A172 (cell line): ENCODE measurements around the gene UBE2H. TPM values are rescaled to one million over a fixed set of nuclear protein-coding genes. Genes with fewer than 3 reads are reported as not detected.
"Not testable (repeated sequence)": the region's sequence is repeated elsewhere in the genome, so short reads cannot be mapped to it uniquely, and the experiment has no call there.

Experiments used
- DNase-seq: peaks from one replicate; pipeline ENCODE4 v3.0.0-alpha.2; 2015; ENCODE audit warnings: low spot score
- total RNA-seq: library from RNA; depleted of rRNA; stranded (reverse); fragments of >200 nt; shearing (Covaris generic); gene quantifications from 2 replicates; pipeline ENCODE4 v1.2.3, GENCODE V29; 2014; rRNA removed

Gene UBE2H
- total RNA-seq, result 77.7 and 94.8 TPM in 2 replicates

DNA sequence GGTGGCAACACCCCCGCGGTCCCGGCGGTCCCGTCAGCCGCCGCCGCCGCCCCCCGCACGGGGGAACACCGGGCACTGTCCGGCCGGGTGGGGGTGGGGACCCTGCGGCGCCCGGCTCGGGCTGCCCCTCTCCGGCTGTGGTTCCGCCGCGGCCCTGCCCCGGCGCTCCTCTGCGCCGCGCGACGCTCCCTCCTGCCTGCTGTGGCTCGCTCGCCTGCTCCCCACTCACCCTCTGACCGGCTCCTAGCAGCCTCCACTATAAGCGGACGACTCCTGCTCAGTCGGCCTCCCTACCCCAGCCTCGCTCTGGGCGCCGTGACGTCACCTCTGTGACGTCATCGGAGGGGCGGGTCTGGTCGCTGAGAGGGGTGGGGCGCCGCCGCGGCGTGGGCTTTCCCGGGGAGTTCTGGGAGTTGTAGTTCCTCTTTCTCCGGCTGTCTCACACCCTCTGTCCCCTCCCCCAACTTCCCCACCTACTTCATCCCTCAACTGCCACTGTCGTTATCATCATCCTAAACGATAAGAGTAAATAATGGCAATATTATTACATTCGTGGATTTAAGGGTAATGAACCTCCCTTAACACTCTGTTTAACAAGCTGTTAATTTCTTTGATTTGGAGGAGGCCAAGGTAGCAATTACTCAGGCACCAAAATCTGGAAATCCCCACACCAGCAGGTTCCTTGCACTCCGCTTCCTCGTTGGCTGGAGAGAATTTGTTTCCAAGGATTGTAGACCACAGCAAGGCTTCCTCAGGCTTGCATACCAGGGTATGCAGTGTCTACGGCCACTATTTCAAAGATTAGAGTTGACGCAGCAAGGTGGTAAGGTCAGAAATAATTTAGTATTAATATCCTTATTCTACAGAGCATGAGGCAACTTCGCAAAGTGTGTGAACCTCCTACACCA lies at the start of gene UBE2H:
UBE2H (minus strand) TSS at position 308 of the 908 bp plus-strand sequence. CDS start 405 bp downstream, outside the sequence.
- DNase-seq, result peak; percentile 84

DNA sequence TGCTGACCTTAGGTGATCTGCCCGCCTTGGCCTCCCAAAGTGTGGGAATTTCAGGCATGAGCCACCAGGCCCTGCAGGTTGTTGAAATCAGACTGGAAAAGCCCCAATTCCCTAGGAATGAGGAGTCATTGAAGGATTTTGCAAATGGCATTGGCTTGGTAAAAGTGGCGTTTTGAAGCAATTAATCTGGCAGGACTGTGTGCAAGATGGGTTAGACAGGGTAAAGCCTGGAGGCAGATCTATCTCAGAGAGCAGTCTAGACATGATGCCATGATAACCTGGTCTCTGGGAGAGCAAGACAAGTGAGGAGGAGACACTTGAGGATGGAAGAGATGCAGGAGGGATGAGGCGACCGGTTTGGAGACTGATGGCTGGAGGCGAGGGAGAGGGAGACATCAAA lies 45.7 kb upstream of the UBE2H start:
- no peak for DNase-seq

DNA sequence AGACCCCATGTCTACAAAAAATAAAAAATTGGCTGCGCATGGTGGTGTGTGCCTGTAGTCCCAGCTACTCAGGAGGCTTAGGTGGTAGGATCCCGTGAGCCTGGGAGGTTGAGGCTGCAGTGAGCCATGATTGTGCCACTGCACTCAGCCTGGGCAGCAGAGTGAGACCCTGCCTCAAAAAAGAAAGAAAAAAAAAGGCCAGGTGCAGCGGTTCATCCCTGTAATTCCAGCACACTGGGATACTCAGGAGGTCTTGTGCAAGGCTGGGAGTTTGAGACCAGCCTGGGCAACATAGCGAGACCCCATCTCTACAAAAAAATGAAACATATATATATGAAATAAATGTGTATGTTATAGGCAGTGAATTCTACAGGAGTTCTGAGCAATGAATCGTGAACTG lies 44.5 kb upstream of the UBE2H start:
- DNase-seq, result no peak

DNA sequence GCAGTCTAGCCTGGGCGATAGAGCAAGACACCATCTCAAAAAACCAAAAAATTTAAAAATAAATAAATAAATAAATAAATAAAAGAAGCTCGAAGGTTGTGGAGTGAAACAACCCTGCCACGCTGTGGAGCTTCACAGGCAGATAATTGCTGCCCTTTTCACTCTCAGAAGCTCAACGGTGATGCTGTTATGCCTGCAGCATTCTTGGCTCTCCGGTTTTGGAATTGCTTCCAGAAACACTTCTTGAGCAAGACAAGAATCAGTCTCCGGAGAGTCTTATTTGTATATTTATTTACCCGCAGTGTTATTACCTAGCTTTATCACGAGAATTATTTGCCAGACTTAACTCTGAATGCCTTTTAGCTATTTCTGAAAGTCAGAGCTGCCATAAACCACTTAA lies 40.5 kb upstream of the UBE2H start:
- no peak for DNase-seq

DNA sequence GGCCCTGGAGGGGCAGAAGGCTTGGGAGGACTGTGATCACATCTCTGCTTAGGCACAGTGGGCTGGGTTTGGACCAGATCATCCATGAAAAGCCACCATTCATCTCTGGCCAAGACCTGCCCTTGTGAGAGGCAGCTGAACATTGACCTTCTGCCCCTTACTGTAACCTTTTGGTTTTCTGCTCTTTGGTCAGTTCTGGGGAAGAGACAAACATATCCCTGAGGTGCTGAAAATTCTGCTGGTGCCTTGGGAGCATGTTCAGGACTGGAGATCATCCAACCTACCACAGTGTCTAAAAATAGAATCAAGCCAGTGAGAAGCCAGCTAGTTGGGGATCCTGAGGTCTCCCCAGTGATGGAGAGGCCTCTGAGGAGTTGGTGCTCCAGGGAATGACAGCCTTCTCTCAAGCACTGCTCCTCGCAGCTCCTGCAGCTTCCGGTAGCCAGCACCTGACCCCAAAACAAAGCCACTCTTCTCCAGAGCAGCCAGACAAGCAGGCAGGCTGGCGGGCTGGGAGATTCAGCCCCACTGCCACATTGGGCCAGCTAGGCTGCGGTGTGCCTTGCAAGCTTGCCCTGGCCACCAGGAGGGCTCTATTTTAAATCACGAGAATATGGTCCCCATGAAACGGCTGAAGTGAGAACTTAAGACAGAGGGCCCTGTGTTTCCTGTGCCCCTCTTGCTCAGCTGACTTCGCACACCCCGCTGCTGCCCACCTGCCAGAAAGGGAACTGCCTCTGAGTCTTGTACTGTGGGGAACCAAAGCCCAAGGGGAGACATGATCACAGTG lies 37.8 kb upstream of the UBE2H start:
- peak; percentile 14 for DNase-seq

GRCh38 chr7:129989466-129989865 lies 36.7 kb upstream of the UBE2H start:
- no peak for DNase-seq

- DNase-seq, result no peak
These were observed 33.8 kb upstream of the UBE2H start for GRCh38 chr7:129986600-129986999.

GRCh38 chr7:129980667-129981066 lies 27.9 kb upstream of the UBE2H start:
- DNase-seq, result no peak

- DNase-seq, result no peak
These were observed 22.5 kb upstream of the UBE2H start for GRCh38 chr7:129975309-129975708.

GRCh38 chr7:129970816-129971215 lies 18.1 kb upstream of the UBE2H start:
- no peak for DNase-seq

DNA sequence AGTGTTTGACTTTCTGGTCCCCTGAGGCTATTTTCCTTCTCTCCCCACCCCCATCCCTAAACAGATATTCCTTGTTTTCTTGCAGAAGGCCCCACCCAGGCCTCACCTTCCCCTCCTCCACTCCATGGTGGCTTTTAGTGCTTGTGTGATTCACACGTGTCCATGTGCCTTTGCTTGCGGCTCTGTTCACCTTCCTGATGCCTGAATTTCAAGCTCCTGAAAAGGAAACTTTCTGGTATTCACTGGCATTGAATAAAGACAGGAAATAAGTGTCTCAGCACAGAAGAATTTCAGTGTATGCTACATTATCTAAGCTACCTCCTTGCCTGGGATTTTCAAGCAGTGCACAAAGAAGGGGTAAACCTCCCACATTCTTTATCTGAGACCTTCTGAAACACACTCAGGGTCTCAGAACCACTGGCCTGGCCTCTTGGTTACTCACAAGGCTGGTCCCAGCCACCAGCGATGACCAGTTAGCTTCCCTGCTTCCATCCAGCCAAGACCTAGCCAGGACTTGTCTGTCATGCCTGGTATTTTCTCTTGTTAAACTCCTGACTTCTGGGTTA lies 17.2 kb upstream of the UBE2H start:
- DNase-seq, result peak; percentile 92

- DNase-seq, result no peak
These were observed 16.0 kb upstream of the UBE2H start for GRCh38 chr7:129968592-129969383.

GRCh38 chr7:129960204-129960475 lies 7.4 kb upstream of the UBE2H start:
- DNase-seq, result not testable (repeated sequence)

- DNase-seq, result no peak
These were observed 6.9 kb upstream of the UBE2H start for GRCh38 chr7:129959471-129960203.

DNA sequence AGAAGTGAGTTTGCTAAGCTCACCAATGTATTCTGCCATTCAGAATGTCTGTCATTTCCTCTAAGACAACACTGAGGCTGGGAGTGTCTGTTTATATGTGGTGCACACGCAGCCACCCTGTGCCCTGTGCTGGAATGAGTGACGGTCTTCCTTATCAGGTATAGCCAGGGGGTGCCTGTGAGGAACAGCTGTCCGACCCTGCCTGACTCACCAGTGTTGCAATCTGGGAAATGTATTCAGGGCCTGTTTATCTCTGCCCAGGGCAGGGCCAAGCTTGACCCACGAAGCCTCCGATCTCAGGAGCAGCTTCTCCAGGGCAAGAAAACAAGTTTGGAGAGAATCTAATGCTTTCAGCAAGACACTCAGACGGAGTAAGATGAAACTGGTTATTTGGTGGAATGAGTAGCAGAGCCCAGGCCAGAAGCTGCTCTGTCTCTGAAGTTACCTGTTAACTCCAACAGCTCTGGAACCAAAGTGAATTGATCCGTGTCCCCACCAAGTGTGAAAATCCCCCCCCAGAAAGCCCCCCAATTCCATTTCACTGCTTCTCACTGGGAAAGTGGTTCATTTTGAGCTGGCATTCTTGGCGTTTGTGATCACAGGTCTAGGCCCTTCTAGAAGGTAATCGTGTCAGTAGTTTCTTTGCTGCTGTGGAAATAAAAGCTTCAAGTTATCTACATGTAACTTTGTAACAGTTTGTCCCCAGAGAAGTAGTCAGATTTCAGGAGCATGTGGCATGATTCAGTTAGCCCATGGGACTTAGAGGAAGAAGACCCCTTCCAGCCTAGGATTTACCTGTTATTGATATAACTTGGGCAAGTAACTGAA lies 6.1 kb upstream of the UBE2H start:
- DNase-seq, result peak; percentile 86

DNA sequence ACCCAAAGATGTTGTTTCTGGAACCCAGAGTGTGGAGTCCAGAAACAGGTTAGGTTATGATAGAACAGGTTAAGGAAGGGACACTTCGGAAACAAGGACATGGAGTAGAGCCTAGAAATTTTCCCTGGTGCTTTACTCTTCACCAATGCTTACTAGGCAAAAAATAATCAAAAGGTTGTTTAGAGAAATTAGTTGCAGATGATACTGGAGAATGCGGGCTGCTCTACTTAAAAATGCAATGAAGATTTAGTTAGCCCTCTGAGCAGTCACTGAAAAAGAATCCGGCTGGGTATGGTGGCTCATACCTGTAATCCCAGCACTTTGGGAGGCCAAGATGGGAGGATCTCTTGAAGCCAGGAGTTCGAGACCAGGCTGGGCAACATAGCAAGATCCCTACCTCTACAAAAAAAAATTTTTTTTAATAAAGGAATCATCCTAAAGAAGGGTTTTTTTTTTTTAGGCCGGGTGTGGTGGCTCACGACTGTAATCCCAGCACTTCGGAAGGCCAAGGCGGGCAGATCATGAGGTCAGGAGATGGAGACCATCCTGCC lies 3.3 kb upstream of the UBE2H start:
- DNase-seq, result no peak

- peak; percentile 47 for DNase-seq
These were observed 591 bp downstream of the UBE2H start for GRCh38 chr7:129952086-129952652.

DNA sequence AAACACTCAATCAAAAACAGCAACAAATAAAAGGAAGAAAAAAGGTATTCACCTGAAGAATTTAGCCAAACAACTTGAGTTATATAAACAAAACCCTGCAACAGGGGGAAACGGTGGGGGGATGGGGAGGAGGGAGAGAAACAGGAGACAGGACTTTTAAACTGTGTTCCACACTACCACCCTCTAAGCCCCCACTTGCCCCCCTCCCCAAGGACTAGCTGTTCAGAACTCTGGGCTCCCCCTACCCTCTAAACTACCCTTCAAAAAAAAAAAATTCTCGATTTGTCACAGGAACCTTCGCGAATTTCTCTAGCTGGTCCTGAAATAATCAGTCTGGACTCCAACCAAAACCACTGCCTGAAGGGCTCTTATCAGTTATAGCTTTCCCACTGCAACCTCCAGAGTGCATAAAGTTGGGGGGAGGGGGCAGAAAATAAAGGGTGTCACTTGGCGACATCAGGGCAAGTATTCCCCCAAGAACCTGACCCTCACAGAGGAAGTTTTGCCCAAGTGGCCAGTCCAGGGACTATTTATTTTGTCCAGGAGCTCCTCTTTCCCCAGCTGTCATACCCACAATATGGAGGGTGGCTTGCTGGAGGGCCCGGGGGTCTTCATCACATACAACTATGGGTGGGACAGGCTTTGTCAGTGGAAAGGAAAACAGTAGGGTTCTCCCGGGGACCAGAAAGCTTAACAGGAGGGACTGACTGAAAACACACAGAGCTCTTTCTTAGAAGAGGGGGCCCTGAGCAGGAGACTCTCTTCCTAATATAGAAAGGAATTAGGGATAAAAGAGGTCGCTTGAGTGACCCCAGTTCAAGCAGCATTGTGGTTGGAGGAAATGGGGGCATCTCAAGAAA lies 1.3 kb downstream of the UBE2H start:
- peak; percentile 42 for DNase-seq

DNA sequence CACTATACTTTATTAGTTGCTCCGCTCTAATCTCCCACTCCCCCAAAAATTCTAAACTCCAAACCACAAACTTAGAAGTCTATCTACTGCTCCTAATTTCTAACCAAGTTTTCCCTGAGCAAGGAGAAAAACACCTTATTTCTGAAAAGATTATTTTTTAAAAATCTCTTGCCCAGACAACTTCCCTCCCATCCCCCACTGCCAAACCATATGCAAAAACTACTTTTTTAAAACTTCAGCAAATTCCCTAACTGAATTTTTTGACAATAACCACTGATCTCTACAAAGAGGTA lies 1.9 kb downstream of the UBE2H start:
- no peak for DNase-seq
